NCI-H460 (cell line): ENCODE results near the gene HOXA11. TPM values are rescaled to one million over a fixed set of nuclear protein-coding genes. Genes with fewer than 3 reads are reported as not detected.
A peak's percentile ranks its signal among the peaks of the same experiment; 100 is the strongest.

Experiments used
- DNase-seq: peaks from one replicate; pipeline ENCODE4 v3.0.0-alpha.2; 2016; ENCODE audit warnings: low read depth; ENCODE audit errors: extremely low read depth
- total RNA-seq: library from RNA; depleted of rRNA; stranded (reverse); fragments of >200 nt; shearing (Covaris generic); gene quantifications from 2 replicates; pipeline ENCODE4 v1.2.3, GENCODE V29; 2014

HOXA11 gene
- total RNA-seq, 1 experiment from 2014 or later: 7.1 TPM

GRCh38 chr7:27207348-27207985, 22.4 kb upstream of the HOXA11 start:
- DNase-seq: no peak

- DNase-seq: no peak
These were observed 20.6 kb upstream of the HOXA11 start for GRCh38 chr7:27205325-27206280.

GRCh38 chr7:27204851-27205322, 19.9 kb upstream of the HOXA11 start:
- DNase-seq: no peak

GRCh38 chr7:27203964-27204594, 19.0 kb upstream of the HOXA11 start:
- DNase-seq: no peak

GRCh38 chr7:27203365-27203953, 18.4 kb upstream of the HOXA11 start:
- DNase-seq: no peak

- DNase-seq: no peak
These were observed 17.8 kb upstream of the HOXA11 start for GRCh38 chr7:27202862-27203134.

- DNase-seq: no peak
These were observed 17.2 kb upstream of the HOXA11 start for GRCh38 chr7:27202018-27202861.

GRCh38 chr7:27201580-27202017, 16.6 kb upstream of the HOXA11 start:
- DNase-seq: no peak

- no peak for DNase-seq
These were observed 15.9 kb upstream of the HOXA11 start for GRCh38 chr7:27200761-27201579.

- peak; percentile 55 for DNase-seq
These were observed 15.1 kb upstream of the HOXA11 start, which contains the start of gene HOXA13 for GRCh38 chr7:27199849-27200760. Gene HOXA13 (minus strand): TSS chr7:27200091. CDS start chr7:27200077, 14 bp downstream.

GRCh38 chr7:27198871-27199801, 14.1 kb upstream of the HOXA11 start:
- DNase-seq: no peak

GRCh38 chr7:27198138-27198841, 13.3 kb upstream of the HOXA11 start:
- no peak for DNase-seq

GRCh38 chr7:27197137-27198042, 12.4 kb upstream of the HOXA11 start:
- DNase-seq: no peak

GRCh38 chr7:27196287-27196767, 11.3 kb upstream of the HOXA11 start:
- peak; percentile 72 for DNase-seq

GRCh38 chr7:27194686-27195379, 9.8 kb upstream of the HOXA11 start:
- no peak for DNase-seq
